Stimulated activated CD4-positive, alpha-beta T cell treated with anti-CD3 and anti-CD28 coated beads, Interleukin-12 subunit alpha, Interleukin-12 subunit beta, amount 100 ng/mL, for 4 hours (primary cell): ENCODE results near the gene SNX9.
"Not testable (repeated sequence)": the region's sequence is repeated elsewhere in the genome, so short reads cannot be mapped to it uniquely, and the experiment has no call there.

Experiments used
- DNase-seq: peaks from one replicate; pipeline ENCODE4 v3.0.0-alpha.2; 2020

SNX9 gene

GRCh38 chr6:157935786-157936185, 112.7 kb downstream of the SNX9 start:
- no peak for DNase-seq

GRCh38 chr6:157937318-157937717, 114.3 kb downstream of the SNX9 start:
- no peak for DNase-seq

DNA sequence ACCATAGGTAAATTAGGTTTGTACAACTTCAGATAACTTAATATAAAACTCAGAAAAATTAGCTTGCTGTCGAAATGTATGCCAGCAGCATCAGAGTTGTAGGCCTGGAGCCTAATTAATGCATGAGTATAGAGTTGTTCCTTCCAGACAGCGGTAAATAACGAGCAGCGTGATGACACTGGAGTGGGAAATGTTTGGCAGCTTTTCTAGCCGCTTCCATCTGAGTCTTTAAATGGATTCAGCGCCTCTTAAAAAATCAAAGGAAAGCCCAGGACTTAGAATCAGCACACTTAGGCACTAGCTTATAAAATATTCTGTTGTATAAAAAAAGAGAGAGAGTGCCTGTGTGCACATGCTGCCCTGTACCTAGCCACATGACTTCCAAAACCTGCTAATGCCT, 114.9 kb downstream of the SNX9 start:
- no peak for DNase-seq

DNA sequence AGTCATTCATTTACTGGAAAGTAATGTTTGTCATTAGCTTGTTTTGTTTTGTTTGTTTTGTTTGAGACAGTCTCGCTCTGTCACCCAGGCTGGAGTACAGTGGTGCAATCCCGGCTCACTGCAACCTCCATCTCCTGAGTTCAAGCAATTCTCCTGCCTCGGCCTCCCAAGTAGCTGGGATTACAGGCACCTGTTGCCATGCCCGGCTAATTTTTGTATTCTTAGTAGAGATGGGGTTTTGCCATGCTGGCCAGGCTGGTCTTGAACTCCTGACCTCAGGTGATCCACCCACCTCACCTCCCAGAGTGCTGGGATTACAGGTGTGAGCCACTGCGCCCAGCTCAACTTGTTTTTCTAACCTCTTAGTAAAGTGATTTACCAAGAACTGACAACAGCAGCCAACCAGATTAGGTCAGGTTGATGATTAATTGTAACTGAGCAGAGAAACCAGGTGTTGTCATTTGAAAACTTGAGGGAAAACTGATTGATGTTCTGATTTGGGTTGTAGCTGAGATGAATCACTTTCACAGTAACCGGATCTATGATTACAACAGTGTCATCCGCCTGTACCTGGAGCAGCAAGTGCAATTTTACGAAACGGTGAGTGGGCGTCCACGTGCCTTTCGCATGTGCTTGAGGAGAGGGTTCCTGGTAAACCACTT, 117.5 kb downstream of the SNX9 start:
- DNase-seq = peak; percentile 41

GRCh38 chr6:157941101-157941863, 118.2 kb downstream of the SNX9 start:
- DNase-seq = no peak

DNA sequence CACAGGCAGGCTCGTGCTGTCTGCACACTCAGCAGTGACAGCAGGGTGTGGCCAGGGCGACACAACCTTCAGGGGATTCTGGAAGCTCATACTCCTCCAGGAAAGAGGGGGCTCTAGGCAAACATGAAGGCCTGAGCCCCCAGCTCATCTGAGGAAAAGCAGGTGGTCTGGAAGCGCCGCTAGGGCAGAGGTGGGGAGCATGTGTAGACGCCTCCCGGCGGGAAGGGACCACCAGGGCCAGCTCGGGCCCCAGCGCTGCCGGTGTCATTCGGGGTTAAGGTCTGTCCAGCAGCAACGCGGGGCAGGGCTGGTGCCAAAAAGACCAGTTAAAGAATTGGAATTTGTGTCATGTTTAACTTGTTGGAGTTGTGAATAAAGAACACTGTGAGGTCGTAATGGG, 119.3 kb downstream of the SNX9 start:
- DNase-seq = no peak

DNA sequence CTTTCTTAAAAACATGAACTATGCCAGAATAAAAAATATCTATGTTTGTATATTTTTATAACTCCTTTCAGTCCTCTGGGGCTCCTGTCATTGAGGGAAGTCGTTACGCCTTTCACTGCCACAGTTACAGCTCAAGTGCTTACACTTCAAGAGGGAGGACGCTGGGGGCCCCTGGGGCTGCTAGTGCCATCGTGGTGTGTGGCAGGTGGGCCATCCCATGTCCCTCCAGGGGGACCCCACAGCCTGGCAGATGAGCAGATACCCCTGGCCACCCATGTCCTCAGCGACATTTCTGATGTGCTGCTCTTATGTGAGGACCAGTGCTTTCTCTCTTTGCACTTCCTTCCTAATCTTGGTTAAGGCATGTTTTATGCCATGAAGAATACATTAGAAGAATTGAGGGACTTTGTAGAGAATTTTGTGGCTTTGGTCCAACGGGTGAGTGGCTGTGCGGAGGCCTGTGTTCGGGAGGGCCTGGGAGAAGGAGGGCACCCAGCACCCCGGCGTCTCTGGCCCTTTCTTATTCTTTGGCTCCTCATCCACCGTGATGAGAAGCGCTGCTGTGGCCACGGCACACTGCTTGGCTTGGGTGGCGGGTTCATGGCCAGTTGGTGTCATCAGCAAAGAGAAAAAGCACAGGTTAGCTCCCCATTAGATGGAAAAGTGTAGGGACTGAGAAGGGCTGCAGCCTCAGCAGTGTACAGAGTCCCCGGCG, 120.4 kb downstream of the SNX9 start:
- DNase-seq = no peak

GRCh38 chr6:157943964-157944283, 120.9 kb downstream of the SNX9 start:
- no peak for DNase-seq

- peak; percentile 21 for DNase-seq
Observed at GRCh38 chr6:157944983-157945931, 122.2 kb downstream of the SNX9 start.

DNA sequence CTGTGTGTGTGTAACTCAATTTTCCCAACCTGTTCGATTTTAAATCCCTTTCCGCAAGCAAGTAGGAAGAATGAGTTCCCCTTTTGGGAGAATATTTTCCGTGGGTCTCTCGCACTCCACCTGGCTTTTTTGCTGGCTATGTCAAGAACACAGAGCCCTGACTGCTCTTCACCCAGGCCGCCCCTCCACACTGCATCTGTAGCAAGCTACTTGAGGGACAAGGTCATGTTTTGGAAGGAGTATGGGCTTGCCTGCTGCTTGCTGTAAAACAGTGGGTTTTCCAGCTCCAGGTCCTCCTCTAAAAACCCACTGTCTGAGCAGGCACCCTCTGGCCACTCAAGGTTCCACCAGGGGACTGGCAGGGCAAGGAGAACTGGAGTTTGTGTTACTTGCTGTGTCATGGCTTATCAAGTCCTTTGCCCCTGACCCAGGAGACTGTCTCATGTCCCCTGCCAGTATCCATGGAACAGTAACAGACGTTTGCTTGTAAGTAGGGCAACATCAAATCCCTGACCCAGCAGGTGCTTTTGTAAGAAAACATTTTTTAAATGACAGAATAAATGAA, 123.1 kb downstream of the SNX9 start:
- DNase-seq = no peak

- no peak for DNase-seq
Observed at GRCh38 chr6:157946865-157947532, 124.0 kb downstream of the SNX9 start.

DNA sequence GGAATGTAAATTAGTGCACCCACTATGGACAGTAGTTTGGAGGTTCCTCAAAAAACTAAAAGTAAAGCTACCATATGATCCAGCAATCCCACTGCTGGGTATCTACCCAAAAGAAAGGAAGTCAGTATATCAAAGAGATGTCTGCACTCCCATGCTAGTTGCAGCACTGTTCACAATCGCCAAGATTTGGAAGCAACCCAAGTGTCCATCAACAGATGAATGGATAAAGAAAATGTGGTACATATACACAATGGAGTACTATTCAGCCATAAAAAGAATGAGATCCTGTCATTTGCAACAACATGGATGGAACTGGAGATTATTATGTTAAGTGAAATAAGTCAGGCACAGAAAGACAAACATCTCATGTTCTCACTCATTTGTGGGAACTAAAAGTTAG, 127.9 kb downstream of the SNX9 start:
- not testable (repeated sequence) for DNase-seq

DNA sequence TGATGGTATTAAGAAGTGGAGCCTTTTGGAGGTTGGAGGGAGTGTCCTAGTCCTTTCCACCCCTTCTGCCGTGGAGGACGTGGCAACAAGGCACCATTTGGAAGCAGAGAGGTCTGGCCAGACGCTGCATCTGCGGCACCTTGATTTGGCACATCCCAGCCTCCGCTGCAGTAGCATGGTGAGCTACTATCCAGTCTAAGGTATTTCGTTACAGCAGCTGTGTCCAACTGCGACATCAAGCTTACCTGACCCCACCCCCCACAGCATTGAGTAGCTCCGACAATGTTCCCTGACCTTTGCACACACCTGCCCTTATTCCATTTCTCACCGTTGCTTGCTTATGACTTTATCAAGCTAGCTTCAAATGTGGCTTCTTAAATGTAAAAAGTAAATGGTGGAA, 128.8 kb downstream of the SNX9 start:
- no peak for DNase-seq

DNA sequence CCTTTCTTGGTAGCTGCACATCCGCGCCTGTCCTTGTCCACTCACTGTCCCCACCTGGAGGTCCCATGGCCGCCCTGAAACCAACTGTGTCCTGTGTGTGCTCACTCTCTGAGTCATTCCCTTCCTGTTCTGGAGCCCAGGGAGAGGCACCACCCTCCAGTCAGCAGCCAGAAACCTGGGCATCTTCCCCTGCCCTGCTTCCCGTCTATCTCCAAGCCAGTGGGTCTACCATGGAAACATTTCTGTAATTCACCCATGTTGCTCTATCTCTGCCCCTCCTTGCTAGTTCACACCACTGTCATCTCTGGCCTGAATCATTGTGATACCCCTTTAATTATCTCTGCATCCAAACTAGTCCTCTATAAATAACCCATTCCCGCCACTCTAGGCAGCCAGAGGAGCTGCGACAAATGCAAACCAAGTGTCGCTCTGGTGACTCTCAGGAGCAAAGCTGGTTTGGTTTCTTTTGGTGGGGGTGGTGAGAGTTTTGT, 129.9 kb downstream of the SNX9 start:
- no peak for DNase-seq

DNA sequence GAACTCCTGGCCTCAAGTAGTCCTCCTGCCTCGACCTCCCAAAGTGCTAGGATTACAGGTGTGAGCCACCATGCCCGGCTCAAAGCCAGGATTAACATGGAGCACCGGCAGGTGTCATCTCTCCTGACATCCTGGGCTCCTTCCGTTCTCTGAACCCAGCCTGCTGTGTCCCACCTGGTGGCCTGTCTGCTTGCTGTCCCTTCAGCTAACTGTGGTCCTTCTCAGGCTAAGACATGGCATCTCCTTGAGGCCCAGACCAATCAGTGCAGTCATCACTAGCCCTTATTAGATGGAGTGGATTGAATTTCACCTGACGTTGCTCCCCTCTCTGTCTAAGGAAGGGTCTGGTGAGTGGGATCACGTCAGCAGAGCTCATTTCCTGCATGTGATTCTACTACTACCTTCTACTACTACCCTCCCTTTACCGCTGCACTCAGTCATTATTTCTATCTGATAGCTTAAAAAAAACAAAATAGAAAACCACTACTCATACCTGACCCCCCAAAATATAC, 130.6 kb downstream of the SNX9 start:
- DNase-seq = no peak

DNA sequence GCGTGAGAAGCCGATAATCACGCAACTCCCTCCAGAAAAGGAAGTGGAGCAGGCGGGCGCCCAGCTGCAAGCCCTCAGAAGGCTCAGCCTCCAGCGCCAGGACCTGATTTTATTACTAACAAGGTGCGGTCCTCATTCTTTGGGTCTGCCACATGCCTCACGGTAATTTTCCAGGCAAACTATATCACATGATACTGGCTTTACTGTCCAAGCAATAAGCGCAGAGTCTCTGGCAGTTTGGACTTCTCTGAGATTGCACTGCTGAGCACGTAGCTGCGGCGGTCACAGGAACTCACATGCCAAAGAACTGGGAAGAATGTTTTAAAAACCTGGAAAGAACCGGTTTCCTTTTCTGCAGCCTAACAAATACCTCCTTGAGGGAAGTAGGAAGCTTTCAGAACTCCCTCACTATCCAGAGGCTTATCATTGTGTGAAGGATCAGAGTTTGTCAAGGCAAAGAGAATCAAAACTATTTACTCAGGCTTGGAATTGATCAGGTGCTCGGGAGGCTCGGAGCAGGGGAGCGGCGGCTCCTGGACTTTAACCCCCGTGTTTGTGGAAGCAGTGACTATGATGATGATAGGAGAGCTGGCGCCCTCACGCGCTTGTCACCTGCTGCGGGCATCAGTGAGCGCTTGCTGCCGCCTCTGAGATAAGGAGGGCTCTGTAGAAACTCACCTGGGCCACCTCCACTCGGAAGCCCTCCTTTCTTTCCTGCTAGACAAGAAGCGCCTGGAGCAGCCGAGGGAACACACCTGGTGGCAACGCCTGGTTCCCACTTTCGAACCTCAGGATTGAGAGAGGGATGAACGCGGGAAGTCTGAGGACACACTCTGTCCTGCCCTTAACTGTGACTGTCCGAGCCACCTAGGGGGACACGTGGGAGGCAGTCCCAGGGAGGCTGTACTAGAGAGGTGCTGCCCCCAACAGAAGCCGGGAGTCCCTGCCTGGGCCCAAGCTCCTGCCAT, 131.4 kb downstream of the SNX9 start:
- no peak for DNase-seq

DNA sequence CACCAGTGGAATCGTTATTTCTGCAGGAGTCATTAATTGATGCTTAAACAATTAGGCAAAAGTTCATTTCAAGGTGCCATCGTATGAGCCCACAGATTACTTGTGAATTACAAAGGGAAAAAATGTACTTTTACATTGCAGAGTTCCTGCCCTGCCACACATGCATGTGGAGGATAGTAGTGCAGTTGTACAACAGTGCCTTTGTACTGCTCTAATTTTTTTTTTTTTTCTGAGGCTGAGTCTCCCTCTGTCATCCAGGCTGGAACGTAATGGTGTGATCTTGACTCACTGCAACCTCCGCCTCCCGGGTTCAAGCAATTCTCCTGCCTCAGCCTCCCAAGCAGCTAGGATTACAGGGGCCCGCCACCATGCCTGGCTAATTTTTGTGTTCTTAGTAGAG, 132.6 kb downstream of the SNX9 start:
- DNase-seq = no peak

DNA sequence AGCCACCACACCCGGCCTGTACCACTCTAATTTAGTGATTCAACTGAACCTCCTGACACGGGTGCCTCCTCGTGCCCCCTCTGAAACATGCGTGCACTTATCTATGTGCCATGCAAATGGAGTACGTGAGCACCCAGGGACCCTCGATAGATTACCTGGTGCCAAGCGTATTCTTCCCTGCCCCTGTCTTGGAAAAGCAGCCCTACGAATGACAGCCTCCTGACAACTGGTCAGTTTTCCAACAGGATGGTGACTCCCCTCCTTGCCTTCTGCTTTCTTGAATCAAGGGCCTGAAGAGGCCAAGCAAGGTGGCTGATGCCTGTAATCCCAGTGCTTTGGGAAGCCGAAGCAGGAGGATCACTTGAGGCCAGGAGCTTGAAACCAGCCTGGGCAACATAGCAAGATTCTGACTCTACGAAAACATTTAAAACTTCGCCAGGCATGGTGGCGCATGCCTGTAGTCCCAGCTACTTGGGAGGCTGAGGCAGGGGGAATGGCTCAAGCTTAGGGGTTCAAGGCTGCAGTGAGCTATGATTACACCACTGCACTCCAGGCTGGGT, 133.2 kb downstream of the SNX9 start:
- no peak for DNase-seq

- no peak for DNase-seq
Observed at GRCh38 chr6:157959451-157960227, 136.6 kb downstream of the SNX9 start.
